NCI-H1436 (cell line): ENCODE data around the gene ZNF184.

Experiments used
- DNase-seq: peaks from one replicate; lab custom pipeline; 2025; lab: John Stamatoyannopoulos, UW

Gene ZNF184

DNA sequence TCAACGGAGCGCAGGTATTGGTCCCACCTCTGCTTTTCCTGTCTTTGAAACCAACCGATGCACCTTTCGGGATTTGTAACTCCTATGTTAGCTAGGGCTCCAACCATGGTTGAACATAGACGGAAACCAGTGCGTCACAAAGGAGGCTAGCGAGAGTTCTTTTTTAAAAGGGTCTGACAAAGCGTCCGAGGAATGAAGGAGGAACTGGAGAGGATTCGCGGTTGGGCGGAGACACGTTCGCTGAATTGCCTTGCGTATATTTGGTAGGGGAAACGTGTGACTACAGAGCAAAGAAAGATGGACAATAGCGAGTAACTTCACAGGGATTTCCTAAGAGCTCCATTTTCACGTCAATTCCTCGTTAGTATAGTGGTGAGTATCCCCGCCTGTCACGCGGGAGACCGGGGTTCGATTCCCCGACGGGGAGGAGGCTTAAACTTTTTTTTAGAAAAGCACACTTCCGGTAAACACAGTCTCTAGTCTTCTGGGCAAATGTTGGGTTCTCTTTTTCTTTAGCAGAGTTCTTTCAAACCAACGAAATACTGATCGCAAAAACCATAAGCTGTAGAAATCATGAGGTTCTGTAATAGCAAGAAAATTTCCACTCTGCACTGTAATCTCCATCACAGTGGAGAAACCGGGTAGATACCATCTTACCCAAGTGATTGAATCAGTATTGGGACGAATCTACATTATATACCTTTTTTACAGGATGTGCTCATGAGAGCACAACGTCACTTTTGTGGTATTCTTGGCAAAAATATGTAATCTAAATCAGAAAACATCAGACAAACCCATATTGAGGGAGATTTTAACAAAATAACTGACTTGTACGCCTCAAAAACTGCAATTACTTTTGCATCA lies 6.6 kb upstream of the ZNF184 start:
- peak; percentile 73 for DNase-seq

DNA sequence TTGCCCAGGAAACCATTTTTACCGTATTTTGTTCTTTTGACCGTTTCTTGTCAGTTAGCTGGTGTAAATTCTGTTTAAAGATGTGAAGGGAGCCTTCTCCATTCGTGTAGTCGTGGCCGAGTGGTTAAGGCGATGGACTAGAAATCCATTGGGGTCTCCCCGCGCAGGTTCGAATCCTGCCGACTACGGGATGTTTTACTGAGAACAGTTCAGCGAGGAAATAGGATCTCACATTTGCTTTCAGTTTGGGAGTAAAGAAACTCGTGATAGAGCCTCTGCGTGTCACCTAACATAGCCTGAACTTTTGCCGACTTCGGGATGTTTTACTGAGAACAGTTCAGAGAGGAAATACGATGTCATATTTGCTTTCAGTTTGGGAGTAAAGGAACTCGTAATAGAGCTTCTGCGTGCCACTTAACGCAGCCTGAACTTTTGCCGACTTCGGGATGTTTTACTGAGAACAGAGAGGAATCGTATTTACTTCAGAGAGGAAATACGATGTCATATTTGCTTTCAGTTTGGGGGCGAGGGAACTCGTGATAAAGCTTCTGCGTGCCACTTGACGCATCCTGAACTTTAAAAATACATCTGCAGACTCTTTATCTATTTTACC lies 5.9 kb upstream of the ZNF184 start:
- peak; percentile 72 for DNase-seq

- DNase-seq, result no peak
Observed at GRCh38 chr6:27478141-27478705, 5.3 kb upstream of the ZNF184 start.

- no peak for DNase-seq
Observed at GRCh38 chr6:27477318-27478013, 4.6 kb upstream of the ZNF184 start.

DNA sequence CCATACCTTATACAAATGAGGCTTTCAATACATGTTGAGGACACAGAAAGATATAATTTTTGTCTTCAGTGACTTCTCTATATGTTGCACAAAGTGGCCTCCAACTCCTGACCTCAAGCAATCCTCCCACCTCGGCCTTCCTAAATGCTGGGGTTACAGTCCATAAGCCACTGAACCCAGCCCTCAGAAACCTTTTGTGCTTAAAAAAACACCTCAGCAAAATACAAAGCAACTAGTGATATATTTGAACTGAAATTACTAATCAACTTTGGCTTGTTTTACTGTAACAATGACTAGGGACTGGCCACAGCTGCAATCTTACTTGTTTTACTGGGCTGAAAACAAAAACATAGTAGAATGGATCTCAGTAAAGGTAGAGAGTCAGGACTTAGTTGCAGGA lies 3.2 kb upstream of the ZNF184 start:
- no peak for DNase-seq

DNA sequence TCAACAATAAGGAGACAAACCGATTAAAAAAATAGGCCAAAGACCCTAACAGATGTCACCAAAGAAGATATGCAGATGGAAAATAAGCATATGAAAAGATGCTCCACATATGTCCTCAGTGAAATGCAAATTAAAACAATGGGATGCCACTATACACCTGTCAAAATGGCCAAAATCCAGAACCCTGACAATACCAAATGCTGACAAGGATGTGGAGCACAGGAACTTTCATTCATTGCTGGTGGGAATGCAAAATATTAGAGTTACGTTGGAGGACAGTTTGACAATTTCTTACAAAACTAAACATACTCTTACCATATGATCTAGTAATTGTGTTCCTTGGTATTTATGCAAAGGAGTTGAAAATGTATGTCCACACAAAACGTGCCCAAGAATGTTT lies 1.8 kb upstream of the ZNF184 start:
- DNase-seq, result no peak

GRCh38 chr6:27474172-27474465 lies 1.2 kb upstream of the ZNF184 start:
- DNase-seq, result no peak

- DNase-seq, result peak; percentile 74
Observed at GRCh38 chr6:27472182-27472616, 706 bp downstream of the ZNF184 start.

GRCh38 chr6:27471365-27472115 lies 1.4 kb downstream of the ZNF184 start:
- no peak for DNase-seq

GRCh38 chr6:27470023-27470422 lies 2.9 kb downstream of the ZNF184 start:
- no peak for DNase-seq

DNA sequence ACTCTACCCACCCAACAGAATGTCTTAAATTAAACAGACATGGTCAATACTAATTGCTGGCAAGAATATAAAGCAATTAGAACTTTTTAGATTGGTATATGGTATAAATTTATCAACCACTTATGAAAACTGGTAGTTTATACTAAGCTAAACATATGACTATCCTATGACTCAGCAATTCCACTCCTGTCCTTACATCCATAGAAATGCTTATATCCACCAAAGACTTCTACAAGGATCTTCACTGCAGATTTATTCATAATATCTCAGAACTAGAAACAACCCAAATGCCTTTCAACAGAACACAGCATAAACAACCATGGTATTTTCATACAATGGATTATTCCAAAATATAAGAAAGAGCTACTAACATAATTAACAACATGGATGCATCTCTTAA lies 4.6 kb downstream of the ZNF184 start:
- no peak for DNase-seq

- DNase-seq, result no peak
Observed at GRCh38 chr6:27452496-27452897, 20.4 kb downstream of the ZNF184 start.

DNA sequence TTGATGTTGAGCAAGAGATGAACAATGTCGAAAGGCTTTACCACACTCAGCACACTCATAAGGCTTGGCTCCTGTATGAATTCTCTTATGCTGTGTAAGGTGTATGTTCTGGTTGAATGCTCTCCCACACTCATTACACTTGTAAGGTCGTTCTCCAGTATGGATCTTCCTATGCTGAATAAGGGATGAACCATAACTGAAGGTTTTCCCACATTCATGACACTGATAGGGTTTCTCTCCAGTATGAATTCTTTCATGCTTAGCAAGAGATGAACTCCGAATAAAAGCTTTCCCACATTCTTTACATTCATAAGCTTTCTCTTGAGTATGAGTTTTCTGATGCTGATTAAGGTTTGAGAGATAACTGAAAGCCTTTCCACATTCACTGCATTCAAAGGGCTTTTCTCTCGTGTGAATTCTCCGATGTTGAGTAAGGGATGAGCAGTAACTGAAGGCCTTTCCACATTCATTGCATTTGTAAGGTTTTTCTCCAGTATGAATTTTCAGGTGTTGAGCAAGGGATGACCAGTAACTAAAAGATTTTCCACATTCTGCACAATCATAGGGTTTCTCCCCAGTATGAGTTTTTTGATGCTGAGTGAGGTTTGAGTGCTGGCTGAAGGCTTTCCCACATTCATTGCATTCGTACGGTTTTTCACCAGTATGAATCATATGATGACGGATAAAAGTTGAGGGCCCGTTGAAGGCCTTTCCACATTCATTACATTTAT lies 21.1 kb downstream of the ZNF184 start:
- no peak for DNase-seq

- no peak for DNase-seq
Observed at GRCh38 chr6:27448456-27448855, 24.4 kb downstream of the ZNF184 start.

DNA sequence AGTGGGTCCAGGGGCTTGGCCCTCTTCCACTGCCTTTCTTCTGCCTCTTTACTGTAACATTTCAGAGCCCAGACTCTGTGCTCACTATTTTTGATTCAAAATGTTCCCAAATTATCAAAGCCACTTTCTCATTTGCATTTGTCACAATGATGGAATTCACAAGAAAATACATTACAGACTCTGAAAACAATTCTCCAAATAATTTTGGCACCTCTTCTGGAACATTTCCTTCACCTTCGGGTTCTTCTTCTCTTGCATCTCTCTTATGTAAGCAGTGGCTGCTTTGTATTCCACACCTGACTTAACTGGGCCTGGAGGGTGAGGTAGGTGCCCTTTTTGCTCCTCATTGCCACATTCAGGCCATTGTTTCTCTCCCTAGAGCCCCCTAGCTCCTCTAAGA lies 30.0 kb downstream of the ZNF184 start:
- DNase-seq, result no peak

DNA sequence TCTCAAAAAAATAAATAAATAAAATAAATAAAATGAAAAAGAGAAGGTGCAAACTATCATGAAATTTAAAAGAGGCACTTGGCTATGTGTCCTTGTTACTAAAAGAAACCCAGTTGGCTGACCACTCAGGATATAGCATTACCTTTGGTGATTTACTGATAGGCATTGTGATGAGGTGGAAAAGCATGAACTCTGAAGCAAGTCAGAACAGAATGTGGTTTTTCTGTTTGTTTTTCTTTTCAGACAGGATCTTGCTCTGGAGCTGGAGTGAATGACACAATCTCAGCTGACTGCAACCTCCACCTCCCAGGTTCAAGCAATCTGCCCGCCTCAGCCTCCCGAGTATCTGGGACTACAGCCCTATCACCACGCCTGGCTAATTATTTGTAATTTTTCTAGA lies 31.9 kb downstream of the ZNF184 start:
- DNase-seq, result no peak

DNA sequence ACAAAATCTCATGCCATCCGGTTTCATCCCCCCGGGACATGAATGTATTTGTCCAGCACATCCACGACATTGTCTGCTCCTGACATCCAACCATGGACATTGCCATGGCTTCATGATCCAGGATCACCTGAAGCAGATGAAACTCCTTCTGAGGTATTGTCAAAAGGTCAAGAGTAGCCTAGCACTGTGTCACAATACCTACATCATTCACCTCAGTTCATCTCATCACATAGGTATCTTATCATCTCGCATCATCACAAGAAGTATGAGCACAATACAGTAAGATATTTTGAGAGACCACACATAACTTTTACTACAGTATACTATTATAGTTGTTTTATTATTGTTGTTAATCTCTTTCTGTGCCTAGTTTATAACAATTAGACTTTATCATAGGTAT lies 33.5 kb downstream of the ZNF184 start:
- DNase-seq, result no peak

- DNase-seq, result no peak
Observed at GRCh38 chr6:27433714-27434113, 39.2 kb downstream of the ZNF184 start.

DNA sequence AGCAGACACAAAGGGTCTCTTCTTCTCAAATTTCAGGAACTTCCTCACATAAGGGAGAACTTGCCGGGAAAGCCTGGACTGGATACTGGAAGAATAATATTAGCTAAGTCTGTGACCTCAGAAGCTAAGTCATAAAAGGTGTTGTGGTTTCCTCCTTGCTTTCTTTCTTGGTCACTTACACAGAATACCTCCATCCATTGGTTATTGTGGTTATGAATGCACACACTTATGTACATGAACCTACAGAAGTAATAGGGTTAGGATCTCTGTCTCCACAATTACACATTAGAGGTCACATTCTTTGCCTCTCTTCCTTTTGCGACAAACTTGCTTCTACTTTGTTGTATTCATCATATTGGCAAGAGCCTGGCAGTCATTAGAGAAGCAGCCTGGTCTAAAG lies 43.9 kb downstream of the ZNF184 start:
- no peak for DNase-seq

DNA sequence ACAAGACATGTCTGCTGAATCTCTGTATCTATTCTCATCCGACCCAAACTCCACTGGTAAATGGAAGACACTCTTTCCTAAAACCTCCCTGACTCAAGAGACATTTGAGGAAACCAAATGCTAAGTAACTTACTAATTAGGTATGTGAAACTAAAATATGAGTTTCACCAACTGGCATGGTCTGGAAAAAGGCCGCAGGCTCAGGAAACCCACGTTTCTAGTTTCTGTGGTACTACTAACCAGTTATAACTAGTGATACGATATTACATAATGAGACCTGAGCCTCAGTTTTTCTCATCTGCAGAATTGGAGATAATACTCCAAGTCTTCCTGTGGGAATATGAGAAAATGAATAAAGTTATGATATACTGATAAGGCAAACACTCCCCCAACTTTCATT lies 44.4 kb downstream of the ZNF184 start:
- DNase-seq, result no peak

DNA sequence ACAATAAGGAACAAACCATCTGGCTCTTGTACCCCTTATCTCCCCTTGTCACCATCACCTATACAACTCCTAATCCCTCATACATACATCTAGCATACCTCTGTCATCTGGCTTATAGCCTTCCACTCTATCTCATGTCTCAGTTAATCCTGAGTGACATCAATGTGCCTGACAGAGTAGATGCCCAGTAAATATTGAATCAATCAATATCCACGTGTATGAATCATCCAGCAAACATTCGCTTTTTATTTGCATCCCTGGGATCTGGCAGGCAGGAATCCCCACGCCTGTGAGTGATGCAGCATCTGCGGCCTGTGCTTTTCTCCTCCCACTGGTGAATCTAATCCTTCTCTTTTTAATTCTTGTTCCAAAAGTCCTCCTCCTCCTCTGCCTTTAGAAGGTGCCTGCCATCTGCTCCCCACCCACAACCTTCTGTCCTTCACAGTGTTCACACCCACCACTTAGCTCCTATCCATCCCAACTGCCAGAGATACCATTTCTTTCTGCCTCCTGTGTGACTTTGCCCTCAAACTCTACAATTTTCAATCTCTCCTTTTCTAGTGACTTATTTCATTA lies 46.8 kb downstream of the ZNF184 start:
- DNase-seq, result no peak
